ENCODE measurements around the gene WDR77. TPM values are rescaled to one million over a fixed set of nuclear protein-coding genes. Genes with fewer than 3 reads are reported as not detected.
A peak's percentile ranks its signal among the peaks of the same experiment; 100 is the strongest.

The WDR77 gene
- total RNA-seq, 6 donors from 2014 or later: 11.3 to 32.2 (median 22.1) TPM

DNA sequence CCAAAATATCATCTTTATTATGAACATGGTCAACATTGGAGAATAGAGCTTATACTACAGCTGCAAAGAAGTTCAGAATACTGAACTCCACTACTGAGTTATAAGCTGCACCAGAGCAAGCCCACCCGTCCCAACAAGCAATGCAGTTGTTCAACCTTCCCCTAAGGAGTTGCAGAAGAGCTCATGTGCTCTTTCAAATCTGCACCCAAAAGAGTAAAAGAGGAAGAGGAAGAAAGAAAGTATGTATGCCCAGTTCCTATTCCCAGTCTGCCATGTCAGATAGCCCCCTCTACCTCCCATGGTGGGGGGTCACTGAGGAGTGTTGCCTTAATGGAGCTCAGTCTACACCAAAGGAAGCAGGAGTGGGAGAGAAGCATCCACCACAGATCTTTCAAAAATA, 31.6 kb upstream of the WDR77 start:
- Histone ChIP-seq H3K27me3 (no peaks in the 10 kb centered on the region), H3K4me1 (peaks cover 0 to 8% (median 6%) of the 10 kb centered on the region in 4 donors), H3K36me3 (peaks cover 0 to 11% (median 1%) of the 10 kb centered on the region in 4 donors), H3K9me3 (no peaks in the 10 kb centered on the region), H3K4me3 (no peak overlapping the region), H3K27ac (peak overlapping the region in 2 of 4 donors; percentile 2 to 28)
- ATAC-seq (ENCODE audit: low FRiP score in 2 of 2): peak in 1 of 2 donors; percentile 28
- WGBS, 2 donors: 64 to 65% methylated on average over 1 of the region's 1 CpG
- no peak for DNase-seq
- no peak for TF ChIP-seq EP300 (IDR thresholded peaks at IDR 0.05)
- no peak for TF ChIP-seq POLR2A (IDR thresholded peaks at IDR 0.05)
- no peak for TF ChIP-seq CTCF (IDR thresholded peaks at IDR 0.05)
- TF ChIP-seq POLR2AphosphoS5 (IDR thresholded peaks at IDR 0.05): no peak

GRCh38 chr1:111476761-111477309, 27.8 kb upstream of the WDR77 start:
- Histone ChIP-seq H3K9me3 (no peaks in the 10 kb centered on the region), H3K36me3 (peaks cover 0 to 11% (median 1%) of the 10 kb centered on the region in 4 donors), H3K27ac (peak overlapping the region; percentile 54 to 69 (median 68)), H3K4me1 (peaks cover 2 to 21% (median 9%) of the 10 kb centered on the region in 4 donors), H3K27me3 (no peaks in the 10 kb centered on the region), H3K4me3 (no peak overlapping the region)
- WGBS, 2 donors: 19 to 49% methylated on average over 2 of the region's 2 CpGs
- TF ChIP-seq POLR2AphosphoS5 (IDR thresholded peaks at IDR 0.05): no peak
- TF ChIP-seq POLR2A (IDR thresholded peaks at IDR 0.05): peak in 1 of 4 donors; percentile 40
- DNase-seq: no peak
- ATAC-seq (ENCODE audit: low FRiP score in 2 of 2): peak in 1 of 2 donors; percentile 32

DNA sequence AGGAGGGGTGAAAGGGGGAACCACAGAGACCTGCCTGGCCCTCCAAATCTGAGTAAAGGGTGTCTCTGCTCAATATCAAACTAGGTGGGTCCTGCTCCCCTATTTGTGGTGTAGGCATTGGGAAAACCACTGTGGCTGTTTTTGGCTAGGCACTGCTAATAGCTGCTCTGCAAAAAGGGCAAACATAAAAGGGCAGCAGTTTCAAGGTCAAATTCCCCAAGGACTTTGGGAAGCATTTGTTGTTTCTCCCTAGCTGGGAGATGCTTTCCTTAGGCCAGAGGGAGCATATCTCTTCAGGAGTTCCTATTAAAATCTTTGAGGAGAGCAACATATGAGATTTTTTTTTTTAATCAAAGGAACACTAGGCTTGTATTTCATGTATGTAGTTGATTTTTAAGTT, 27.2 kb upstream of the WDR77 start:
- Histone ChIP-seq H3K27ac (peak overlapping the region; percentile 54 to 69 (median 66)), H3K4me1 (peaks cover 0 to 16% (median 11%) of the 10 kb centered on the region in 4 donors), H3K36me3 (peaks cover 0 to 15% (median 1%) of the 10 kb centered on the region in 4 donors), H3K27me3 (no peaks in the 10 kb centered on the region), H3K9me3 (no peaks in the 10 kb centered on the region), H3K4me3 (peak overlapping the region in 1 of 4 donors; percentile 39)
- no peak for ATAC-seq (ENCODE audit: low FRiP score in 2 of 2)
- TF ChIP-seq CTCF (IDR thresholded peaks at IDR 0.05): no peak
- TF ChIP-seq EP300 (IDR thresholded peaks at IDR 0.05): no peak
- TF ChIP-seq POLR2AphosphoS5 (IDR thresholded peaks at IDR 0.05): no peak
- TF ChIP-seq POLR2A (IDR thresholded peaks at IDR 0.05): no peak
- no peak for DNase-seq

DNA sequence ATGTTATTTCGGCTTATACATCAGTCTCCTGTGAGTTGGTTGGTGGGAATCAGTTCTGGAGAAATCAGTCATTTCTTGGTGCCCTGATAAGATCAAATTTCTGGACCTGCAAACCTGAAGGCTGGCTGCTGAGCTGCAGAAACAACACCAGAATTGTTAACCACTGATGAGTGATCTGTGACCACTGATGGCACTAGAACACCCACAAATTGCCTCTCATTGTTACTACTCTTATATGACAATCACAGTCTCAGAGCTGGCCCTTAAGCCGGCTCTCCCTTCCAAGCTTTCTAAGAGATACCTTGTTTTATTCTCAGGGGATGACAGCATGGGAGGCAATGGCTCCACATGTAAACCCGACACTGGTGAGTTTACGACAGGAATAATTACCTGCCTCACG, 26.6 kb upstream of the WDR77 start:
- TF ChIP-seq EP300 (IDR thresholded peaks at IDR 0.05): no peak
- no peak for TF ChIP-seq POLR2AphosphoS5 (IDR thresholded peaks at IDR 0.05)
- no peak for TF ChIP-seq POLR2A (IDR thresholded peaks at IDR 0.05)
- no peak for TF ChIP-seq CTCF (IDR thresholded peaks at IDR 0.05)
- Histone ChIP-seq H3K36me3 (peaks cover 0 to 15% (median 1%) of the 10 kb centered on the region in 4 donors), H3K27me3 (no peaks in the 10 kb centered on the region), H3K9me3 (no peaks in the 10 kb centered on the region), H3K4me3 (peak overlapping the region in 1 of 4 donors; percentile 39), H3K27ac (peak overlapping the region; percentile 54 to 69 (median 66)), H3K4me1 (peaks cover 0 to 16% (median 10%) of the 10 kb centered on the region in 4 donors)
- DNase-seq: no peak
- ATAC-seq (ENCODE audit: low FRiP score in 2 of 2): no peak
- WGBS, 2 donors: 87 to 89% methylated on average over 5 of the region's 5 CpGs

- H3K9me3 ChIP-seq: no peaks in the 10 kb centered on the region
- peaks cover 0 to 25% (median 5%) of the 10 kb centered on the region in 4 donors for H3K36me3 ChIP-seq
- 69 to 70% methylated on average over 4 of the region's 4 CpGs for WGBS, 2 donors
- DNase-seq (no peak), ATAC-seq (ENCODE audit: low FRiP score in 2 of 2) (no peak)
- TF ChIP-seq EP300 (IDR thresholded peaks at IDR 0.05) (no peak), CTCF (IDR thresholded peaks at IDR 0.05) (no peak), POLR2AphosphoS5 (IDR thresholded peaks at IDR 0.05) (no peak), POLR2A (IDR thresholded peaks at IDR 0.05) (no peak)
- peak overlapping the region in 3 of 4 donors; percentile 16 to 39 (median 20) for H3K4me3 ChIP-seq
- peaks cover 0 to 16% (median 10%) of the 10 kb centered on the region in 4 donors for H3K4me1 ChIP-seq
- H3K27ac ChIP-seq: peak overlapping the region; percentile 74 to 83 (median 80)
- no peaks in the 10 kb centered on the region for H3K27me3 ChIP-seq
These were observed 25.5 kb upstream of the WDR77 start for GRCh38 chr1:111474521-111474920.
